Upper lobe of left lung (tissue), 4 donors: ENCODE results near the gene ADAM19.

Experiments used
- CTCF ChIP-seq, 6 experiments: fragments of 450-650 bp in 4 of 6; fragments of 200-600 bp in 2 of 6; sonication (generic) in 2 of 6; IDR thresholded peaks; one replicate each; pipeline ENCODE4 v1.5.1; 2016 to 2019; ENCODE audit warnings: antibody characterized with exemption in 6 of 6
- EP300 ChIP-seq, 4 donors: sonication (generic); formaldehyde crosslinking; IDR thresholded peaks; one replicate each; pipeline ENCODE4 v1.5.1; 2017; ENCODE audit warnings: antibody characterized with exemption in 4 of 4, control low read depth in 2 of 4
- POLR2A ChIP-seq, 4 donors: fragments of 450-650 bp; IDR thresholded peaks; one replicate each; pipeline ENCODE4 v1.5.1; 2016 to 2017; ENCODE audit warnings: antibody characterized with exemption in 4 of 4, mild to moderate bottlenecking in 2 of 4
- POLR2AphosphoS5 ChIP-seq, 2 donors: sonication (generic); formaldehyde crosslinking; IDR thresholded peaks; one replicate each; pipeline ENCODE4 v1.5.1; 2017; ENCODE audit warnings: antibody characterized with exemption in 2 of 2

GRCh38 chr5:157574456-157575380 lies 857 bp downstream of the ADAM19 start:
- no peak for TF ChIP-seq CTCF (IDR thresholded peaks at IDR 0.05)
- no peak for TF ChIP-seq POLR2A (IDR thresholded peaks at IDR 0.05)
- TF ChIP-seq POLR2AphosphoS5 (IDR thresholded peaks at IDR 0.05), result no peak
- no peak for TF ChIP-seq EP300 (IDR thresholded peaks at IDR 0.05)
